Activated CD4-positive, alpha-beta T cell treated with anti-CD3 and anti-CD28 coated beads, Interleukin-2, amount 50 U/mL, for 48 hours (primary cell): ENCODE measurements around the gene ARNT2.
"Not testable (repeated sequence)": the region's sequence is repeated elsewhere in the genome, so short reads cannot be mapped to it uniquely, and the experiment has no call there.

ENCODE experiments used
- DNase-seq, 2 experiments: peaks; one replicate each; pipeline ENCODE4 v3.0.0-alpha.2; 2020

Gene ARNT2

GRCh38 chr15:80633221-80633620 is 229.0 kb downstream of the ARNT2 start:
- DNase-seq = no peak

- no peak for DNase-seq
Measured at GRCh38 chr15:80635953-80636352, 231.8 kb downstream of the ARNT2 start.

GRCh38 chr15:80636675-80637074 is 232.5 kb downstream of the ARNT2 start:
- DNase-seq = no peak

GRCh38 chr15:80637747-80638146 is 233.6 kb downstream of the ARNT2 start:
- DNase-seq = no peak

- no peak for DNase-seq
Measured at GRCh38 chr15:80638553-80639167, 234.5 kb downstream of the ARNT2 start.

- no peak for DNase-seq
Measured at GRCh38 chr15:80639168-80639555, 235.0 kb downstream of the ARNT2 start.

GRCh38 chr15:80640531-80641121 is 236.4 kb downstream of the ARNT2 start:
- DNase-seq = no peak

GRCh38 chr15:80641384-80641783 is 237.2 kb downstream of the ARNT2 start:
- no peak for DNase-seq

GRCh38 chr15:80643431-80643951 is 239.3 kb downstream of the ARNT2 start:
- no peak for DNase-seq

GRCh38 chr15:80645494-80646065 is 241.4 kb downstream of the ARNT2 start:
- no peak for DNase-seq

GRCh38 chr15:80647424-80647823 is 243.2 kb downstream of the ARNT2 start:
- not testable (repeated sequence) for DNase-seq
